D721Med (cell line): Measurements from ENCODE around the gene FAM53B.
"Not testable (repeated sequence)": the region's sequence is repeated elsewhere in the genome, so short reads cannot be mapped to it uniquely, and the experiment has no call there.

Experiments
- DNase-seq: peaks from one replicate; pipeline ENCODE4 v3.0.0; 2011; ENCODE audit warnings: low spot score; ENCODE audit not compliant: insufficient read length
- FAIRE-seq: peaks from 2 replicates; lab custom pipeline; 2011; peaks lifted over from hg19 to GRCh38; lab: Jason Lieb, UNC
- TF ChIP-seq, protein P1 (sequence below): IDR thresholded peaks from 2 replicates; pipeline ENCODE4 v1.5.1; 2012; ENCODE audit warnings: mild to moderate bottlenecking, control low read depth; ENCODE audit not compliant: insufficient read depth; ENCODE audit errors: missing control alignments

Gene FAM53B

DNA sequence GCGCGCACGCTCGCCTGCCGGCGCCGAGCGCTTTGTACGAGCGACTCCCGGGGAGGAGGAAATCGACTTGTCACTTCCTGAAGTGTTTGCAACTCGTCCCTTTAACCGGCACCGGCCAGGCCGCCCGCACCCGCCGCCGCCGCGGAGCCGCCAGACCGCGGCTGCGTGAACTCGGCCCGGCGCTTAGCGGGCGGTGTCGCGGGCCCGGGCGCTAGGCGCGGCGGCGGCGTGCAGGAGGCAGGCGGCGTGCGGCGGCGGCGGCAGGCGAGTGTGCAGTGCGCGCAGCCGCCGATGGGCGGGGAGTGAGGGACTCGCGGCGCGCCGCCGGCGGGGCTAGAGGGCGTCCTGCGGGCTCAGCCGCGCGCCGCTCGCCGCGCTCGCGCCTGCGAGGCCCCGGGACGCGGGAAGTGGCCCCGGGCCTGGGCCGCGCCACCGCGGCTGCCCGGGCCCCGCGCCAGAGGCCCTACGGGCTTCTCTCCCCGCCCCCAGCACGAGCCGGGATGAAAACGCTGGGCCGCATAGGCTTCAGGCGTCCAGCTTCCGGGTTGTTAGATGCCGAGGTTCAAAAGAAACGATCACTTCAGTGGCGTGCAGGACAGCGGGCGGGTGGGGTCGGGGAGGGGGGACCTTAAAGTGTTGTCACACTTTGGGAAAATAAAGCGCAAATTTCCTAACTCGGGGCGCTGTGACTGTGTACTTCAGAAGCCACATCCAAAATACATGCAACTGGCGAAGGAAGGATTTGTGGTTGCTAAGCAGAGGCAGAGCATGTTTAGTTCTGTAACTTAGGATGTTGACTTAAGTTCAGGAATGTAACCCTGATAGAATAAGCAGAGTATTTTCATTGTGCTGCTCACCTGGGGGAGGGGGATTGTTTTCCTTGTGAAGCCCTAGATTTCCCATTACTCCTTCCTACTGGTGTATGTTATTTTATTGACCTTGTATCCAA, at the start of gene FAM53B:
Gene FAM53B, minus strand, starts transcription at position 277 of the 949 bp plus-strand sequence. CDS start 37,665 bp downstream, outside the sequence.
- TF ChIP-seq, protein P1, sequence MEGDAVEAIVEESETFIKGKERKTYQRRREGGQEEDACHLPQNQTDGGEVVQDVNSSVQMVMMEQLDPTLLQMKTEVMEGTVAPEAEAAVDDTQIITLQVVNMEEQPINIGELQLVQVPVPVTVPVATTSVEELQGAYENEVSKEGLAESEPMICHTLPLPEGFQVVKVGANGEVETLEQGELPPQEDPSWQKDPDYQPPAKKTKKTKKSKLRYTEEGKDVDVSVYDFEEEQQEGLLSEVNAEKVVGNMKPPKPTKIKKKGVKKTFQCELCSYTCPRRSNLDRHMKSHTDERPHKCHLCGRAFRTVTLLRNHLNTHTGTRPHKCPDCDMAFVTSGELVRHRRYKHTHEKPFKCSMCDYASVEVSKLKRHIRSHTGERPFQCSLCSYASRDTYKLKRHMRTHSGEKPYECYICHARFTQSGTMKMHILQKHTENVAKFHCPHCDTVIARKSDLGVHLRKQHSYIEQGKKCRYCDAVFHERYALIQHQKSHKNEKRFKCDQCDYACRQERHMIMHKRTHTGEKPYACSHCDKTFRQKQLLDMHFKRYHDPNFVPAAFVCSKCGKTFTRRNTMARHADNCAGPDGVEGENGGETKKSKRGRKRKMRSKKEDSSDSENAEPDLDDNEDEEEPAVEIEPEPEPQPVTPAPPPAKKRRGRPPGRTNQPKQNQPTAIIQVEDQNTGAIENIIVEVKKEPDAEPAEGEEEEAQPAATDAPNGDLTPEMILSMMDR = peak; percentile 5
- no peak for DNase-seq
- FAIRE-seq = no peak

- DNase-seq = no peak
- no peak for FAIRE-seq
- TF ChIP-seq, protein P1 = no peak
Observed at GRCh38 chr10:124792998-124793352, 48.8 kb upstream of the FAM53B start.

DNA sequence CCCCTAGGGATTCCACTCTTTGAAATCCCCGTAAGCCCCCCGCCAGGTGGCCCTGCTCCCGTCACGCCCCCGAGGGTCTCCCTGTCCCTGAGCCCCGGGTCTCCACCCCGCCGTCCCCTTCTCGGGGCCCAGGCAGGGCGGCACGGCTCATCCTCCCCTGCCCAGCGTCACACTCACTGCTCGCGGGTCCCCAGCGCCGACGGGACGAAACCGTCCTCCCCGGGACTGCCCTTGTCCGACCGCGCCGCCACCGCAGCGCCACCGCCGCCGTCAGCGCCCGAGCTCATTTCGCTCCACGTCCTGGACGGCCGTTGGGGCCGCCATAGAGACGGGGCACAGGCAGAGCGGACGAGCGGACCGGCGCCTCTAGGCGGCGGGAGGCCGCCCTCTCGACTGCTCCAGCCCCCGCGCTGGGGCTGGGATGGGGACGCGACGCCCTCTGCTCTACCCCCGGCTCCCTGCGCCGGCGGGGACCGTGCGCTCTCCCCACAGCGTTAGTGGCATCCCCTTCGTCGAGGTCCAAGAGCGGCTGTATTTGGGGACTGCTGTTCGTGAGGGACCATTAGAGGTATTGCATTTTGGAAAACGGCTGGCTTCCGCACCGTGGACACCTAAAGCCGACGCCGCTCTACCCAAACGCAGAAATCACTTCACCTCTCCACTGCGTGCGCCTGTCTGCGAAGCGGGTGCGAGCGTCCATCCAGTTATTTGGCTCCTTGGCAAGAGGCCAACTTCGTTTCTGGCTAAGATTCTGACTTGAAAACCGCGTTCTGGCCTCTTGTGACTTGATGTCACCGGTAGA, 47.6 kb upstream of the FAM53B start, which contains the start of gene EEF1AKMT2:
Gene EEF1AKMT2, minus strand, starts transcription at position 341 of the 802 bp plus-strand sequence. Its CDS starts 54 bp downstream, at position 287.
- TF ChIP-seq, protein P1 = no peak
- DNase-seq = peak; percentile 35
- no peak for FAIRE-seq

DNA sequence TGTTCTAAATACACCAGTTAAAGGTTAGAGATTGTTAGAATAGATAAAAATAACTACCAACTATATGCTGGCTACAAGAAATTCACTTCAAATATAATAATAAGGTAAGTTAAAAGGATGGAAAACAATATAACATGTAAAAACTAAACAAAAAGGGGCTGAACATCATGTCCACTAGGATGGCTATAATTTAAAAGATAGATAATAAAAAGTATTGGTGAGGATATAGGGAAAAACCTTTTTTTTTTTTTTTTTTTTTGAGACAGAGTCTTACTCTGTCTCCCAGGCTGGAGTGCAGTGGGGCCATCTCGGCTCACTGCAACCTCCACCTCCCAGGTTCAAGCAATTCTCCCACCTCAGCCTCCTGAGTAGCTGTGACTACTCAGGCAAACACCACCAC, 38.7 kb upstream of the FAM53B start:
- DNase-seq, FAIRE-seq: not testable (repeated sequence)

GRCh38 chr10:124768791-124769190, 24.6 kb upstream of the FAM53B start:
- DNase-seq (no peak), FAIRE-seq (no peak)
- TF ChIP-seq, protein P1 = no peak

DNA sequence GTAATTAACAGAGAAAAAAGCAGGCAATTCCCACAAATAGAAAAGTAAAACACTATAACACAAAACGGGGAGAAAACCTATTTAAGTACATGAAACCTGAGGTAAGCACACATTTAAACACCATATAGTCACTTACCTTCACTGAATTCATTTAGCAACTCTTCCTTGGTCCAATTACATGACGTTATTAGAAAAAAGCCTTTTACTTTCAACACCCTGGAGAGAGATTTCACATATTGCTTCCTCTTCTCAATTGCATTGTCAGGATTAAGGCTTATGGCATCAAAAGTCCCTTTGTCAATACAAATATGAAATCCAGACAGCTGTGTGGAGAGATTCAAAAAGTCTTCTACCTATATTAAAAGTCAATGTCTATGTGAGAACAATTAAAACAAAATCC, 21.1 kb upstream of the FAM53B start:
- no peak for DNase-seq
- FAIRE-seq = no peak
- TF ChIP-seq, protein P1 = no peak

- TF ChIP-seq, protein P1 = no peak
- no peak for DNase-seq
- FAIRE-seq = no peak
Observed at GRCh38 chr10:124763267-124763666, 19.1 kb upstream of the FAM53B start.
